Astrocyte (in vitro differentiated cells and primary cell): ENCODE measurements around the gene IRF1. TPM values are rescaled to one million over a fixed set of nuclear protein-coding genes. Genes with fewer than 3 reads are reported as not detected.
A peak's percentile ranks its signal among the peaks of the same experiment; 100 is the strongest.

Experiments
- DNase-seq: peaks from one replicate; pipeline ENCODE4 v3.0.0-alpha.2; 2010; ENCODE audit warnings: low read depth
- FAIRE-seq: peaks from 2 replicates; lab custom pipeline; 2011; peaks lifted over from hg19 to GRCh38; lab: Jason Lieb, UNC
- H2AFZ ChIP-seq: 2 replicates; pipeline ENCODE4 v1.6.0; 2012; ENCODE audit warnings: low read depth, low read length, inconsistent platforms
- H3K27ac ChIP-seq: 2 replicates; pipeline ENCODE4 v1.5.1; 2011; ENCODE audit warnings: low read depth, low read length, inconsistent platforms
- H3K27me3 ChIP-seq: 2 replicates; pipeline ENCODE4 v1.6.0; 2011; ENCODE audit warnings: low read length, inconsistent platforms; ENCODE audit not compliant: insufficient read depth
- H3K36me3 ChIP-seq: 2 replicates; pipeline ENCODE4 v1.5.1; 2011; ENCODE audit warnings: low read length, inconsistent platforms; ENCODE audit not compliant: insufficient read depth
- H3K4me1 ChIP-seq: 2 replicates; pipeline ENCODE4 v1.5.1; 2011; ENCODE audit warnings: low read length, inconsistent platforms; ENCODE audit not compliant: insufficient read depth
- H3K4me2 ChIP-seq: 2 replicates; pipeline ENCODE4 v1.6.0; 2012; ENCODE audit warnings: low read length, inconsistent platforms
- H3K4me3 ChIP-seq: 2 replicates; pipeline ENCODE4 v1.5.1; 2011; ENCODE audit warnings: low read depth, mild to moderate bottlenecking, low read length, inconsistent platforms; ENCODE audit not compliant: insufficient read depth
- H3K79me2 ChIP-seq: 2 replicates; pipeline ENCODE4 v1.6.0; 2012; ENCODE audit warnings: mild to moderate bottlenecking, low read length, inconsistent platforms; ENCODE audit not compliant: insufficient read depth
- H3K9ac ChIP-seq: 2 replicates; pipeline ENCODE4 v1.6.0; 2012; ENCODE audit warnings: mild to moderate bottlenecking, low read length, inconsistent platforms
- H3K9me3 ChIP-seq: 2 replicates; pipeline ENCODE4 v1.5.1; 2012; ENCODE audit warnings: low read depth, mild to moderate bottlenecking, low read length, inconsistent platforms; ENCODE audit not compliant: insufficient read depth
- H4K20me1 ChIP-seq: 2 replicates; pipeline ENCODE4 v1.6.0; 2012; ENCODE audit warnings: low read length, inconsistent platforms; ENCODE audit not compliant: insufficient read depth
- H3K27ac Mint-ChIP-seq: one replicate; pipeline ENCODE4 v1.8.0; 2021; ENCODE audit warnings: mild to moderate bottlenecking, mixed read lengths; ENCODE audit not compliant: unreplicated experiment
- H3K27me3 Mint-ChIP-seq: one replicate; pipeline ENCODE4 v1.8.0; 2021; ENCODE audit warnings: low read depth, mixed read lengths; ENCODE audit not compliant: unreplicated experiment
- H3K36me3 Mint-ChIP-seq: one replicate; pipeline ENCODE4 v1.8.0; 2021; ENCODE audit warnings: low read depth, mixed read lengths; ENCODE audit not compliant: unreplicated experiment
- H3K4me1 Mint-ChIP-seq: one replicate; pipeline ENCODE4 v1.8.0; 2021; ENCODE audit warnings: low read depth, mixed read lengths; ENCODE audit not compliant: unreplicated experiment
- H3K4me3 Mint-ChIP-seq: one replicate; pipeline ENCODE4 v1.8.0; 2021; ENCODE audit warnings: mild to moderate bottlenecking, moderate library complexity, mixed read lengths; ENCODE audit not compliant: unreplicated experiment
- H3K9me3 Mint-ChIP-seq: one replicate; pipeline ENCODE4 v1.8.0; 2021; ENCODE audit warnings: mild to moderate bottlenecking, mixed read lengths; ENCODE audit not compliant: unreplicated experiment
- CTCF ChIP-seq: IDR thresholded peaks from 2 replicates; pipeline ENCODE4 v1.5.1; 2011; ENCODE audit warnings: low read depth, mild to moderate bottlenecking, inconsistent platforms, low read length, moderate library complexity; ENCODE audit not compliant: insufficient read depth
- EZH2 ChIP-seq: IDR thresholded peaks from 2 replicates; pipeline ENCODE4 v1.6.1; 2012; ENCODE audit warnings: mild to moderate bottlenecking, low read length, inconsistent platforms; ENCODE audit not compliant: insufficient read depth
- total RNA-seq: library from RNA; stranded (reverse); gene quantifications from 2 replicates; pipeline ENCODE4 v1.2.1, GENCODE V29; 2021

Gene IRF1
- total RNA-seq, 1 donor from 2014 or later = 39.7 TPM

DNA sequence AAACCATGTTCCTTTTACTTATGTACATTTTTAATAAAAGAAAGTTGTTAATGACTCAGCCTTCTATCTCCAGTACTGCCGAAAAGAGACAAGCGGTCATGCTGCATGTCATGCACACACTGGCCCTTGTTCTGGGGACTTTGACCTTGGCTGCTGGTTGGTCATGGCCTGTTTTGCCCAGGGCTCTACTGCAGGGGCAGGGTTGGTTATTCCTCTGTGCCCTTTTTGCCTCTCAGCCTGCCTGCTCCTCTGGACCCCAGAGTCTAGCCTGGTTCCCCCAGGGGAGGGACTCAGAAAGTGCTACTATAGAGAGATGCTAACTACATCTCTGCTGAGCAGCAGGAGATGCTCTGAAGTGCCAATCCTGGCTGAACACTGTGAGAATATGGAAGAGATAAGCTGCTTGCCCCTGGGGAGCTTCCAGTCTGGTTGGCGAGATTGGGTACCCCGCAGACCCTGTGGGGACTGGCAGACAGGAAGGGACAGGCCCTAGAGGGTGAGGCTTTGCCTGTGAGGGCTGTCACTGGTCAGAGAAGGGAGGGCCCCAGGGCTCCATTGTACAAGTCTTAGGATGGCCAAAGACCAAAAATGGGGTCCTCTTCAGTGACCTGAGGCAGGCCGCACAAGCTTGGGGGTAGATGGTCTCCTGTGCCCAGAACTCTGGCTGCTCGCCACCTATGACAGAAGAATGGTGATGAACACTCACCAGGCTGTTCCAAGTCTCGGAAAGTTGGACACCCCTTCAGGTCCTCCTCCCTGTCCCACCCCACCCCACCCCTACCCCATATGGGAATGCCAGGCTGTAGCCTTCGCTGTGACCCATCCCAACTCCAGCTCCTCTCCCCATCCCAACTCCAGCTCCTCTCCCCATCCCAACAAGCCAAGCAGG lies 14.3 kb downstream of the IRF1 start:
- Histone ChIP-seq H3K9me3 (no peaks in the 10 kb centered on the region), H3K4me2 (no peak overlapping the region), H3K9ac (no peak overlapping the region), H3K27me3 (no peaks in the 10 kb centered on the region), H3K79me2 (no peaks in the 10 kb centered on the region), H3K4me1 (peaks cover 5% of the 10 kb centered on the region), H3K4me3 (no peak overlapping the region), H3K27ac (no peak overlapping the region), H4K20me1 (no peaks in the 10 kb centered on the region), H3K36me3 (no peaks in the 10 kb centered on the region), H2AFZ (no peak overlapping the region)
- no peak for FAIRE-seq
- no peak overlapping the region for H3K4me3 Mint-ChIP-seq
- no peak for TF ChIP-seq CTCF
- TF ChIP-seq EZH2 = no peak
- peak overlapping the region; percentile 47 for H3K27ac Mint-ChIP-seq
- H3K27me3 Mint-ChIP-seq = no peaks in the 10 kb centered on the region
- H3K36me3 Mint-ChIP-seq = peaks cover 11% of the 10 kb centered on the region
- DNase-seq = no peak
- no peaks in the 10 kb centered on the region for H3K9me3 Mint-ChIP-seq
- H3K4me1 Mint-ChIP-seq = peaks cover 19% of the 10 kb centered on the region

DNA sequence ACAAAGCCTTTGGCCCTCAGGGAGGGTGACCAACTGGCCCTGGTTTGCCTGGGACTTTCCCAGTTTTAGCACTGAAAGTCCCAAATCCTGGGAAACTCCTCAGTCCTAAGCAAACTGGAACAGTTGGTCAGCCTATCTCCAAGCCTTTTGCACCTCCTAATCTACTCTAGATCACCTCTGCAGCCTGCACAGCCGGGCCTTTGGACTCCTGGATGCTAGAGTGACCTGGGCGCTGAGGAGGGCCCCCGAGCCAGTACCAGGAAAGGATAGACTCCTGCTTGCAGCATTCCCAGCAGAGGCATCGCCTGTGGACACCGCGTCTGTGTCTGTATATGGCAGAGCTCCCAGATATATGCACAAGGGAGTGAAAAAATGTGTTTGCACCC lies 15.1 kb downstream of the IRF1 start:
- Histone ChIP-seq H4K20me1 (no peaks in the 10 kb centered on the region), H3K27ac (no peak overlapping the region), H3K4me1 (peaks cover 5% of the 10 kb centered on the region), H3K79me2 (no peaks in the 10 kb centered on the region), H2AFZ (no peak overlapping the region), H3K4me2 (no peak overlapping the region), H3K4me3 (no peak overlapping the region), H3K9ac (no peak overlapping the region), H3K36me3 (no peaks in the 10 kb centered on the region), H3K27me3 (no peaks in the 10 kb centered on the region), H3K9me3 (no peaks in the 10 kb centered on the region)
- DNase-seq (no peak), FAIRE-seq (no peak)
- Mint-ChIP-seq H3K36me3 (peaks cover 8% of the 10 kb centered on the region), H3K27me3 (no peaks in the 10 kb centered on the region), H3K4me3 (no peak overlapping the region), H3K4me1 (peaks cover 18% of the 10 kb centered on the region), H3K27ac (no peak overlapping the region), H3K9me3 (no peaks in the 10 kb centered on the region)
- TF ChIP-seq EZH2 (no peak), CTCF (no peak)

GRCh38 chr5:132474881-132475496 lies 15.6 kb downstream of the IRF1 start:
- no peak for TF ChIP-seq EZH2
- TF ChIP-seq CTCF = no peak
- H3K4me1 Mint-ChIP-seq = peaks cover 21% of the 10 kb centered on the region
- no peak overlapping the region for H3K27ac ChIP-seq
- H3K27ac Mint-ChIP-seq = peak overlapping the region; percentile 50
- H3K27me3 Mint-ChIP-seq = no peaks in the 10 kb centered on the region
- no peak overlapping the region for H2AFZ ChIP-seq
- H3K9me3 ChIP-seq = no peaks in the 10 kb centered on the region
- H3K4me2 ChIP-seq = no peak overlapping the region
- H3K4me3 ChIP-seq = no peak overlapping the region
- H3K9ac ChIP-seq = no peak overlapping the region
- H3K36me3 ChIP-seq = no peaks in the 10 kb centered on the region
- H4K20me1 ChIP-seq = no peaks in the 10 kb centered on the region
- H3K36me3 Mint-ChIP-seq = peaks cover 9% of the 10 kb centered on the region
- H3K79me2 ChIP-seq = no peaks in the 10 kb centered on the region
- peaks cover 5% of the 10 kb centered on the region for H3K4me1 ChIP-seq
- no peaks in the 10 kb centered on the region for H3K9me3 Mint-ChIP-seq
- FAIRE-seq (no peak), DNase-seq (no peak)
- no peak overlapping the region for H3K4me3 Mint-ChIP-seq
- H3K27me3 ChIP-seq = no peaks in the 10 kb centered on the region
